ENCODE data around the gene GSE1. TPM values are rescaled to one million over a fixed set of nuclear protein-coding genes. Genes with fewer than 3 reads are reported as not detected.

GSE1 gene
- total and polyA plus RNA-seq, 2 of the 13 experiments (the other 11 are each of a cell fraction or from before 2014, with no cell fraction given): 16.1 to 31.2 TPM

DNA sequence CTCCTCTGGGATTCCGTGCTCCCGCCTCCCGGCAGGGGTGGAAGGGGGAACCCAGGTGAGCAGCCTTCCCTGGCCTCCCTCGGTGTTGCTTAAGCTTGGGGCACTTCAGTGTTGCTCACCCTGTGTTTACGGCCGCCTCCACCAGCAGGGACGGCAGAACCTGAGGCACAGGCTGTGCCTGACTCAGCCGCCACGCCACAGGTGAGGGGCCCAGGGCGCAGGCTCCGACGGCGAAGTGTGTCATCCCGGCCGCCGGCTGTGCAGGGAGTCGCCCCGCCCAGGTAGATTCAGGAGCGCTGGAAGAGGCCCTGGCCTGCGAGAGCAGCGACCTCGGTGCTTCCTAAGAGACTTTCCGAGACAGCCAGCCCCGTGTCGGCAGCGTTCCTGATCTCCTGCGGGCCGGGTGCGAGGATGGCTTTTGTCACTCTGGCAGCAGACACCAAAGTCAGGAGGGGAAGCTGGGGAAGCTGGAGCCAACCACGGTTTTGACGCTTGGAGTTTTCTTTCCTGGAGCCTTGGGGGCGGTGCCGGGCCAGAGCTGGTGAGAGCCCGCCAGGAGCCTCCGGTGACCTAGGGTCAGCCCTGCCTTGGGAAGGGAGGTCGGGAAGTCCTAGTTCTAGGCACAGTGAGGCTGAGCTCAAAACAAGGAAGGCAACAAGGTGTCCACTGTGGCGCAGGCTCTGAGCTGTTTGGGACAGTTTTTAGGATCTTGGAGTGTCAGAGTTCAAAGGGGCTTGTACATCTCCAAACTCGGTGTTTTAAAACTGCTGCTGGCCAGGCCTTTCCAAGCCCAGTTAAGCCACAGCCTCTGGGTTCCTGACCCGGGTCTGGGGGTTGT is 2.1 kb downstream of the GSE1 start (continued):
- TF ChIP-seq, protein P1, sequence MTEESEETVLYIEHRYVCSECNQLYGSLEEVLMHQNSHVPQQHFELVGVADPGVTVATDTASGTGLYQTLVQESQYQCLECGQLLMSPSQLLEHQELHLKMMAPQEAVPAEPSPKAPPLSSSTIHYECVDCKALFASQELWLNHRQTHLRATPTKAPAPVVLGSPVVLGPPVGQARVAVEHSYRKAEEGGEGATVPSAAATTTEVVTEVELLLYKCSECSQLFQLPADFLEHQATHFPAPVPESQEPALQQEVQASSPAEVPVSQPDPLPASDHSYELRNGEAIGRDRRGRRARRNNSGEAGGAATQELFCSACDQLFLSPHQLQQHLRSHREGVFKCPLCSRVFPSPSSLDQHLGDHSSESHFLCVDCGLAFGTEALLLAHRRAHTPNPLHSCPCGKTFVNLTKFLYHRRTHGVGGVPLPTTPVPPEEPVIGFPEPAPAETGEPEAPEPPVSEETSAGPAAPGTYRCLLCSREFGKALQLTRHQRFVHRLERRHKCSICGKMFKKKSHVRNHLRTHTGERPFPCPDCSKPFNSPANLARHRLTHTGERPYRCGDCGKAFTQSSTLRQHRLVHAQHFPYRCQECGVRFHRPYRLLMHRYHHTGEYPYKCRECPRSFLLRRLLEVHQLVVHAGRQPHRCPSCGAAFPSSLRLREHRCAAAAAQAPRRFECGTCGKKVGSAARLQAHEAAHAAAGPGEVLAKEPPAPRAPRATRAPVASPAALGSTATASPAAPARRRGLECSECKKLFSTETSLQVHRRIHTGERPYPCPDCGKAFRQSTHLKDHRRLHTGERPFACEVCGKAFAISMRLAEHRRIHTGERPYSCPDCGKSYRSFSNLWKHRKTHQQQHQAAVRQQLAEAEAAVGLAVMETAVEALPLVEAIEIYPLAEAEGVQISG (CRISPR knock-in tag; IDR thresholded peaks at IDR 0.05): peak; percentile 57; the same call in 1 of the 2 replicates
- TF ChIP-seq, protein P2, sequence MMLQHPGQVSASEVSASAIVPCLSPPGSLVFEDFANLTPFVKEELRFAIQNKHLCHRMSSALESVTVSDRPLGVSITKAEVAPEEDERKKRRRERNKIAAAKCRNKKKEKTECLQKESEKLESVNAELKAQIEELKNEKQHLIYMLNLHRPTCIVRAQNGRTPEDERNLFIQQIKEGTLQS (CRISPR knock-in tag; IDR thresholded peaks at IDR 0.05): no peak; the same call in 1 of the 2 replicates
- TF ChIP-seq, protein P3, sequence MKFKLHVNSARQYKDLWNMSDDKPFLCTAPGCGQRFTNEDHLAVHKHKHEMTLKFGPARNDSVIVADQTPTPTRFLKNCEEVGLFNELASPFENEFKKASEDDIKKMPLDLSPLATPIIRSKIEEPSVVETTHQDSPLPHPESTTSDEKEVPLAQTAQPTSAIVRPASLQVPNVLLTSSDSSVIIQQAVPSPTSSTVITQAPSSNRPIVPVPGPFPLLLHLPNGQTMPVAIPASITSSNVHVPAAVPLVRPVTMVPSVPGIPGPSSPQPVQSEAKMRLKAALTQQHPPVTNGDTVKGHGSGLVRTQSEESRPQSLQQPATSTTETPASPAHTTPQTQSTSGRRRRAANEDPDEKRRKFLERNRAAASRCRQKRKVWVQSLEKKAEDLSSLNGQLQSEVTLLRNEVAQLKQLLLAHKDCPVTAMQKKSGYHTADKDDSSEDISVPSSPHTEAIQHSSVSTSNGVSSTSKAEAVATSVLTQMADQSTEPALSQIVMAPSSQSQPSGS (CRISPR knock-in tag; IDR thresholded peaks at IDR 0.05): 0 out of 2 replicates have a peak, but pooled peaks have one; percentile 1
- TF ChIP-seq SIN3A (IDR thresholded peaks at IDR 0.05; ENCODE audit: borderline replicate concordance, low read depth, low read length) (peak; percentile 21; the same call in 1 of the 2 replicates), ZNF331 (CRISPR knock-in tag; IDR thresholded peaks at IDR 0.05) (peak; percentile 78), FOXC1 (CRISPR knock-in tag; IDR thresholded peaks at IDR 0.05; ENCODE audit: borderline replicate concordance) (peak; percentile 88), ZNF746 (CRISPR knock-in tag; IDR thresholded peaks at IDR 0.05) (peak; percentile 62), RBM22 (optimal IDR thresholded peaks at IDR 0.05; ENCODE audit: low read length) (peak; percentile 13), ZNF446 (CRISPR knock-in tag; IDR thresholded peaks at IDR 0.05) (no peak), FIP1L1 (IDR thresholded peaks at IDR 0.05; ENCODE audit: borderline replicate concordance, insufficient read depth, low read depth, low read length) (0 out of 2 replicates have a peak, but pooled peaks have one; percentile 25), ZNF292 (CRISPR knock-in tag; IDR thresholded peaks at IDR 0.05; ENCODE audit: borderline replicate concordance, low read depth) (peak; percentile 62; the same call in 1 of the 2 replicates), ZNF674 (CRISPR knock-in tag; IDR thresholded peaks at IDR 0.05; ENCODE audit: low read depth) (peak; percentile 41; the same call in 1 of the 2 replicates), MTF2 (CRISPR knock-in tag; IDR thresholded peaks at IDR 0.05; ENCODE audit: borderline replicate concordance) (0 out of 2 replicates have a peak, but pooled peaks have one; percentile 75), ZFP82 (CRISPR knock-in tag; IDR thresholded peaks at IDR 0.05; ENCODE audit: borderline replicate concordance) (0 out of 2 replicates have a peak, but pooled peaks have one; percentile 44), KLF12 (CRISPR knock-in tag; IDR thresholded peaks at IDR 0.05; ENCODE audit: borderline replicate concordance) (0 out of 2 replicates have a peak, but pooled peaks have one; percentile 27), TMF1 (CRISPR knock-in tag; IDR thresholded peaks at IDR 0.05; ENCODE audit: low read depth) (0 out of 2 replicates have a peak, but pooled peaks have one; percentile 38), ZNF17 (CRISPR knock-in tag; IDR thresholded peaks at IDR 0.05) (peak; percentile 78; the same call in 1 of the 2 replicates), ZNF230 (CRISPR knock-in tag; IDR thresholded peaks at IDR 0.05) (0 out of 2 replicates have a peak, but pooled peaks have one; percentile 49)
- TF ChIP-seq, protein P4, sequence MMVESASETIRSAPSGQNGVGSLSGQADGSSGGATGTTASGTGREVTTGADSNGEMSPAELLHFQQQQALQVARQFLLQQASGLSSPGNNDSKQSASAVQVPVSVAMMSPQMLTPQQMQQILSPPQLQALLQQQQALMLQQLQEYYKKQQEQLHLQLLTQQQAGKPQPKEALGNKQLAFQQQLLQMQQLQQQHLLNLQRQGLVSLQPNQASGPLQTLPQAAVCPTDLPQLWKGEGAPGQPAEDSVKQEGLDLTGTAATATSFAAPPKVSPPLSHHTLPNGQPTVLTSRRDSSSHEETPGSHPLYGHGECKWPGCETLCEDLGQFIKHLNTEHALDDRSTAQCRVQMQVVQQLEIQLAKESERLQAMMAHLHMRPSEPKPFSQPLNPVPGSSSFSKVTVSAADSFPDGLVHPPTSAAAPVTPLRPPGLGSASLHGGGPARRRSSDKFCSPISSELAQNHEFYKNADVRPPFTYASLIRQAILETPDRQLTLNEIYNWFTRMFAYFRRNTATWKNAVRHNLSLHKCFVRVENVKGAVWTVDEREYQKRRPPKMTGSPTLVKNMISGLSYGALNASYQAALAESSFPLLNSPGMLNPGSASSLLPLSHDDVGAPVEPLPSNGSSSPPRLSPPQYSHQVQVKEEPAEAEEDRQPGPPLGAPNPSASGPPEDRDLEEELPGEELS (CRISPR knock-in tag; IDR thresholded peaks at IDR 0.05): peak; percentile 63
- TF ChIP-seq, protein P5, sequence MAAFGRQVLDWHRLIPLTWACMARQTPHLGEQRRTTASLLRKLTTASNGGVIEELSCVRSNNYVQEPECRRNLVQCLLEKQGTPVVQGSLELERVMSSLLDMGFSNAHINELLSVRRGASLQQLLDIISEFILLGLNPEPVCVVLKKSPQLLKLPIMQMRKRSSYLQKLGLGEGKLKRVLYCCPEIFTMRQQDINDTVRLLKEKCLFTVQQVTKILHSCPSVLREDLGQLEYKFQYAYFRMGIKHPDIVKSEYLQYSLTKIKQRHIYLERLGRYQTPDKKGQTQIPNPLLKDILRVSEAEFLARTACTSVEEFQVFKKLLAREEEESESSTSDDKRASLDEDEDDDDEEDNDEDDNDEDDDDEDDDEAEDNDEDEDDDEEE (CRISPR knock-in tag; IDR thresholded peaks at IDR 0.05): no peak
